Left forelimb (tissue), 1 donor: ENCODE results near the gene TCERG1L.

ENCODE experiments used
- DNase-seq: peaks from one replicate; pipeline ENCODE4 v3.0.0-alpha.2; 2018; ENCODE audit warnings: low spot score

The TCERG1L gene

GRCh38 chr10:131271195-131271880 is 40.2 kb downstream of the TCERG1L start:
- no peak for DNase-seq

DNA sequence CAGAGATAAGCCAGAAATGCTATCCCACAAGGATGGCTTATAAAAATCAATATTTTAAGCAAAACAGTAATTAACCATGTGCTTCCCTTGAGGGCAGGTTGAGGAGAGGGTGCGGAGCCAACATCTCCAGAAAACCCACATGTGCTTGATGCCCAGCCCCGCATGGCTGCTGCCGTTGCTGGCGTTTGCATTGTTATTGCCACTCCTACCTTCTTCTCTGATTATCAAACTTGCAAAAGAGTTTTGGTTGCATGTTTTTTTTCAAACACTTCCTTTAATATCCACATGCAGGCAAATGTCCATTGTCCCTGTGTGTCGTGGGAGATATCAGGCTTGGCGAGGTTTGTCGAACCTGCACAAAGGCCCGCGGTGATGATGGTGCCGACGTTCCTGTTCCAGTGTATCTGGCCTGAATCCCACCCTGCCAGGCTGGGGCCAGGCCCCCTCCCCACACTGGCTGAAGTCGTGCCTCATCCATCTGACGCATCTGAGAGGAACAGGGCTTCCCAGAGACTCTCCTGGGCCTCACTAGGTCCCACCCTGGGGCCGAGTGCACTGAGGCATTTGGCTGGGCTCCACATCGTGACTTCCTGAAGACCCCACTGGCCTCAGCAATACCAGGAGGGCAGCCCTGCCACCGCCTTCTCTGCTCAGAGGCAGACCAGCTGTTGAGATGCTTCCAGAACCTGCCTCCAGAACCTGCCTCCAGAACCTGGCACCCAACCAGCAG is 40.9 kb downstream of the TCERG1L start:
- DNase-seq, result no peak

GRCh38 chr10:131269776-131270460 is 41.6 kb downstream of the TCERG1L start:
- DNase-seq, result no peak

DNA sequence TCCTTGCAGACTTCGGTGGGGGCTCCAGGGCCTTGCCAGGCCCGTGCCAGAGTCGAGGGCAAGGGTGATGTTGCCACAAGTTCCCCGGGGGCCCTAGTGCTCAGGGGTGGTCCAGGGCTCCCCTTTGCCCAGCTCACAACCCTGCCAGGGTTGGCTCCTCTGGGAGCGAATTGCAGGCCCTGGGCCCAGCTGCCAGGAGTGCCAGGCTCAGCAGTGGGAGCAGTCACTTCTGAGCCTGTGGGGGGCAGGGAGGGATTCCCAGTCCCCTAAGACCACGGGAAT is 43.8 kb downstream of the TCERG1L start:
- DNase-seq, result peak; percentile 48

DNA sequence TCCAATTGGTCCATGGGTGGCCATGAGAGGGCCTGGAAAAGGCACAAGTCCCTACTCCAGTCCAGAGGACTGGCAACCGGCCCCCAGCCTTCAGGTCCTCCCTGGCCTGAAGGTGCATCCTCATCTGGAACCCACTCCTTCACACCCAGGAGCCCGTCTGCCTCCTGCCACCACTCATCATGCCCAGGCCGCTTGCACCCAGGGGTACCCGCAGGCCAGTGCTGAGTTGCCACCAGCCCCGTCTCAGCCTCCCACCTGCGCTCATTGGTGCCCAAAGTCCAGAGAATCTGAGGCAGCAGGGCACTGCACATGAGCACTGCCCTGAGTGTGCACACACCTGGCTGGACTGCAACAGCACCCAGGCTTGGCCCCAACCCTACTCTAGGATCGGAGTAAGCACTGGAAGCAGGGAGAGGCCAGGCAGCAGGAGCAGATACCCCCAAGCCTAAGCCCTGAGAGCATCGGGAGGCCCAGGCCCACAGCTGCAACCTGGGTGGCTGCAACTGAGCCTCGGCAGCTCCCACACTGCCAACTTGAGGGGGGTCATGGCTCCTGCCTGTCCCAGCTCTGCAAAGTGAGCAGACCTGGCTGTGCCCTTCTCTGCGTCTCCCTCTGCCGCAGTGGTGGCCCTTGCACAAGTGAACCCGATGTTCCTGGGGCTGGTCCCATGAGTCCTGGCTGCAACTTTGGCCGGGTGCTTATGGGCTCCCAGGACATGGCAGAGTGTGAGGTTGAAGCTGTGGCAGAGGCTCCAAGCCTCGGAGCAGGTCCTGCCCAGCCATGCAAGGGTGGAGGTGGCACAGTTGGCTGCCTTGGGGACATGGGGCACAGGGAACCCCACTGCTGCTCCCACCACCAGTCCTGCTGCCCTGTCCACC is 44.3 kb downstream of the TCERG1L start:
- DNase-seq, result peak; percentile 42

- DNase-seq, result peak; percentile 52
Observed at GRCh38 chr10:131264110-131264788, 47.3 kb downstream of the TCERG1L start.

DNA sequence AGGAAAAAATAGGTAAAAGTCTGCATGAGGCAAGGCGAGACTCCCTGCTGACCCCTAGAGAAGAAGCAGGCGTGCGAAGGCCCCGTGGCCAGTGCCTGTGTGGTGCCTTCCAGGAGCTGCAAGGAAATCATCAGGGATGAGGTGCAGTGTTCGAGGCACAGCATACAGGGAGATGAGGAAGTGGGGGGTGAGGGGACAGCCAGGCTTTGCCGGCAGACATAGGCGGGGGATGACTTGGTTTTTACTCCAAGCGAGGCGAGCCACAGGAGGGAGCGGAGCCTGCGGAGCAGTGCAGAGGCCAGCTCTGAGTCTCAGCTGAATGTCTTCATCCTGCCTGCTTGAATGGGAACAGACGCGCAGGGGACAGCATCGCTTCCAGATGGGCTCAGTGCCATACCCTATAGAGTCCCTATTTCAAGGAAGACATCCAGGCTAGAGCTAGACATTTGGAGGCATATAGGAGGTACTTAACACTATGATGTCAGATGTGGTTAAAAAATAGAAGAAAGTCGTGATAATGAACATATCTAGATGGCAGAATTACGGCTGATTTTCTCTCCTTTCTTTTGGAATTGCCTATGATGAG is 49.5 kb downstream of the TCERG1L start:
- DNase-seq, result peak; percentile 54

DNA sequence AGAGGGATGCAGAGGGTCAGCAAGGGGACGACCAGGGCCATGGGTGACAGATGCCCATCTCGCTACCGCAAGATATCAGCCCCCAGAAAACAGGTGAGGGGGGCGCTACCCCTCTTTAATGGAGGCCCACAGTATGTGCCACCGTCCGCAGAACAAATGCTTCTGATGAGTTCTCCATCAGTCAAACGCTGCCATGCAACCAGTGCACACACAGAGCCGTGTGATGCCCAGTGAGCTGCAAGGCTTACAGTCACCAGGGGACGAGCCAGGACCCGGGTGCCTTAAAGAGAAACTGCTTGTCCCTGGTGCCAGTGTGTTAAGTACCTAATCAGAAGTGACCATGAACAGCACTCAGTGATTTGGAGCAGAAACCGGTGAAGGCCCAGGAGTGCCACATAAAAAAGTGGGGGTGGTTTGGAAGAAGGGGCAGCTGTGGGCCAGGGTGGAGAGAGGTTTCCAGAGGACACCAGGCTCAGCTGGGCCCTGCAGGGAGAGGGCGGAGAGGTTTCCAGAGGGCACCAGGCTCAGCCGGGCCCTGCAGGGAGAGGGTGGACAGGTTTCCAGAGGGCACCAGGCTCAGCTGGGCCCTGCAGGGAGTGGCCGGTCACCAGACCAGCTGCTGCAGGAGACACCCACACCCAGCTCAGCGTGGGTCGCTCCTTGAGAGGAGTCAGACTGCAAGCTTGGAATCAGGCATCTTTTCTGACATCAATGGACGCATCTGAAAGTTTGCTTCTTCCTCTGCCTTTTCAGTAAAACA is 50.9 kb downstream of the TCERG1L start:
- DNase-seq, result peak; percentile 37

GRCh38 chr10:131260031-131260430 is 51.5 kb downstream of the TCERG1L start:
- DNase-seq, result peak; percentile 33

GRCh38 chr10:131259535-131259934 is 52.0 kb downstream of the TCERG1L start:
- peak; percentile 18 for DNase-seq

- peak; percentile 40 for DNase-seq
Observed at GRCh38 chr10:131258256-131258655, 53.3 kb downstream of the TCERG1L start.

GRCh38 chr10:131257027-131257426 is 54.5 kb downstream of the TCERG1L start:
- DNase-seq, result no peak

DNA sequence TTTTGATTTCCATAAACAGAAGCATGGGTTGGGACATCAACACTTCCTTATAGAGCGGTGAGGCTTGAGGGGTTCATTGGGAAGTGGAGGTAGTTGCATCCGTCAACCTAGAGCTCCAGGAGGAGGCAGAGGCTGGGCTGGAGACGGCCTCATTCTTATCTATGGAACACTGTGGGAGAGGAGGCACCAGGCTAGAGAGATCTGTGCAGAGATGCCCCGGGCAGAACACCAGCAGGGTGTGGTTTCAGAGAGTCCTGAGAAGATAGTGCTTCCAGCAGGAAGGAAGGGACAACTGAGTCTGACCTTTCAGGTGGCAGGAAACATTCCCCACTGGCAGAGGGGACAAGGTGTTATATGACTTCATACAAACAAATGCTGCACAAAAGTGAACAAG is 56.7 kb downstream of the TCERG1L start:
- DNase-seq, result no peak

DNA sequence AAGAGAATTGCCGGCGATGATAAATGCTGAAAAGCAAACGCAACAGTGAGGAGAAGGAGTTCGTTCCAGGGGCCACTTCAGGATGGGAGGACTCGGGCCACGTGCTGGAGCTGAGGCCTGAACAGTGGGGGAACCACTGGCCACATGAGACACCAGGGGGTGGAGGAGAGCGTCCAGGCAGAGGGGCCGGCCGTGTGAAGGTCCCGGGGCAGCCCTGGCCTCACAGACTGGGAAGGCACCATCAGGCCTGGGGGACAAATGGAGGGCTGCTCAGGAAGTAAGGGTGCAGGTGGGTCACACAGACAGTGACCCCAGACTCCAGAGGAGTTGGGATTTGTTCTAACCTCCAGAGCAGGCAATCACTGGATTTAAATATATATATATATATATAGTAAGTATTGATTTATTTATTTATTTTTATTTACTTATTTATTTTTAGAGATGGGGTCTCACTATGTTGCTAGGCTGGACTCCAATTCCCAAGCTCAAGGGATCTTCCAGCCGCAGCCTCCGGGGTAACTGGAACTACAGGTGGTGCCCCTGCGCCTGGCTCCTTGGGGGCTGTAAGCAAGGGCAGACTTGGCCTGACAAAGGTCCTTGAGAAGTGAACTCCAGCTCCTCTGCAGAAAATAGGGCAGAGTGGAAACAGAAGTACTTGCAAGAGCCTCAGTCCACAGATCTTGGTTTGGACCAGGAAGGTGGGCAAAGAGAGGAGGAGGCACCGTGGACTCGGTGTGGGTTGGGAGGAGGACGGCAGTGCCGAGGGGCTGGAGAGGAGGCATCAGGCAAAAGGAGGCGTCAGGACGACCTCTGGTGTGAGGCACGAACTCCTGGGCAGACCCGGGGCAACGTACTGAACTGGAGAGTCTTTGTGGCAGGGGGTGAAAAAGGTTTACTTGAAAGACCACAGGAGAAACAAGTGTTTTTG is 57.3 kb downstream of the TCERG1L start:
- DNase-seq, result no peak

- DNase-seq, result no peak
Observed at GRCh38 chr10:131252567-131253276, 58.8 kb downstream of the TCERG1L start.

DNA sequence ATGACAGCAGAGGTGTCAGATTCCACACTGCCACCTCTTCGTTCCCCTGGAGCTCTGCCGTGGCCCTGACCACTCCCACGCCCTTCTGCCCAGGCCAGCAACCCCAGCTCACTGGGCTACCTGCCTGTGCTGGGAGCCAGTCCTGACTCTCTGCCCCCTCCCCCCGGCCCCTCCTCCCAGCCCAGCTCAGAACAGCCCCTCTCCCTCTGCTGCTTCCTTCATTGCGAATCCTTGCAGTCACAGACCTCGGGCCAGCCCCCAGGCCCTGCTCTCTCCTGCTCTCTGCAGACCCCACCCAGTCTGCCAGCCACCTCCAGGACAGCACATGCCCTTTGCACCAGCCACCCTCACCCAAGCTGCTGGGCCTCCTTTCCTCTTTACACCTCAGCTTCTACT is 60.4 kb downstream of the TCERG1L start:
- no peak for DNase-seq

DNA sequence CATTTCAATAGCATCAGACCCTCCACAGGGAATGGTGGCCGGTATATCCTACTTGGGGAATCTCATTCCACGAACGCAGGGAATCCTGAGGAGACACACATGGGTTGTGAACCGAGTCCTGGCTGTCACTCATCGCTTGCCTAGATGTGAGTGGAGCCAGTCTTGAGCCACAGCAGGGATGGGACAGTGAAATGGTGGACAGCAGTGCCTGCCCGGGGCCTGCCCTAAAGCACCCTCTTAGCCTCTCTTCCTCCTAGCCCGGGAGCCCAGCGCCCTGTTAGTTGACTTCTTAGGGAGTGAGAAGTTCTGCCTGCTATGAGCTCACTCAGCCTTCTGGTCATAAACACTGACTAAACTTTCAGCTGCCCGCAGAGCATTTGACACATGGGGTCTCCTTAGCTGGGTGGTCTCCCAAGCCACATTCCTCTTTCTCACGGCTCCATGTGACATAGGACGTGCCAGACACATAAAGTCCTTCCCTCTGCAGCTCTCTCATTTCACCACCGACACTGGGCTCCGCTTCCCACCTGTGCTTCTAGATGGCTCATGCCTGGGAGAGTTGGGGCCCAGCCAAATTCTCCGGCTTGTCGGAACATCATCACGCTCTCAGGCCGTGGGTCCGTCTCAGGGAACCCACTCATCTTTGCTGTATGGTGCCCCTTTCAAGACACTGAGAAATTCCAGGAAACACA is 60.9 kb downstream of the TCERG1L start:
- no peak for DNase-seq

DNA sequence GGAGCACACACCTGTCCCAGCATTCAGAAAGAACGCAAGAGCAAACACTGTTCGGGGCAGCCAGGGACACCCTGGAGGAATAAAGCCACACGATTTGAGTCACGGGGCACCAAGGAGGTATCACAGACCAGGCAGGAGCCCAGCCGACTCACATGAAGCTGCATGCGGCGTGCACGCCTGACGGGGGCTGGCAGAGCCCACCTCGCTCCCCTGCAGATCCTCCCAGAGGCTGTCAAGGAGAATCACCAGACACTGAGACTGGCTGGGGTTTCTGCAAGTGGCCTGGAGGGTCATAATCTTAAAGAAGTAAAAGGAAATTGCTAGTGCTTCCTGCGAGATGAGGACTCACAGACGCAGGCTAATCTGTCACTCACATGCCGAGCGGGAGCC is 61.6 kb downstream of the TCERG1L start:
- DNase-seq, result no peak
